Activated CD4-positive, alpha-beta memory T cell treated with anti-CD3 and anti-CD28 coated beads, Interleukin-2, amount 10 ng/mL, durations not matched to agents 7 days and 5 days (primary cell): ENCODE measurements around the gene GBP5. TPM values are rescaled to one million over a fixed set of nuclear protein-coding genes. Genes with fewer than 3 reads are reported as not detected.
A peak's percentile ranks its signal among the peaks of the same experiment; 100 is the strongest.

Source experiments
- CTCF ChIA-PET: fragments of 350-600 bp; sonication (Branson Sonifier 250); formaldehyde crosslinking; loops from one replicate; lab custom pipeline; 2021; ENCODE audit warnings: antibody characterized with exemption, inconsistent platforms; lab: Charles Lee
- POLR2A ChIA-PET: fragments of 350-600 bp; sonication (Branson Sonifier 250); formaldehyde crosslinking; loops from one replicate; lab custom pipeline; 2021; ENCODE audit warnings: antibody characterized with exemption; lab: Charles Lee
- DNase-seq: peaks from one replicate; pipeline ENCODE4 v3.0.0-alpha.2; 2020
- H3K27ac Mint-ChIP-seq: one replicate; pipeline ENCODE4 v1.8.0; 2021; ENCODE audit warnings: mild to moderate bottlenecking, mixed read lengths
- H3K27me3 Mint-ChIP-seq: one replicate; pipeline ENCODE4 v1.8.0; 2021; ENCODE audit warnings: mixed read lengths
- H3K36me3 Mint-ChIP-seq: one replicate; pipeline ENCODE4 v1.8.0; 2021; ENCODE audit warnings: low read depth, mixed read lengths
- H3K4me1 Mint-ChIP-seq: one replicate; pipeline ENCODE4 v1.8.0; 2021; ENCODE audit warnings: mixed read lengths
- H3K4me3 Mint-ChIP-seq: one replicate; pipeline ENCODE4 v1.8.0; 2021; ENCODE audit warnings: mild to moderate bottlenecking, mixed read lengths
- H3K9me3 Mint-ChIP-seq: one replicate; pipeline ENCODE4 v1.8.0; 2021; ENCODE audit warnings: mixed read lengths
- total RNA-seq, 2 experiments: library from RNA; stranded (reverse); gene quantifications; one replicate each; pipeline ENCODE4 v1.2.3, GENCODE V29; 2021

Gene GBP5
- total RNA-seq, 2 experiments from 2014 or later, result 231 to 234 TPM

- CTCF ChIA-PET, result interaction anchor here (1.9 kb wide), 1 partner anchor 80 kb away, joined by 7 read pairs; no protein-coding TSS in a partner anchor
- peak; percentile 36 for DNase-seq
- POLR2A ChIA-PET, result interaction anchor here (0.8 to 10.1 kb wide), 6 partner anchors 8 to 153 kb away, joined by 3 to 171 read pairs (median 12); partner anchors contain the start of gene GBP2
- Mint-ChIP-seq H3K27me3 (no peaks in the 10 kb centered on the region), H3K9me3 (peaks cover 13% of the 10 kb centered on the region), H3K36me3 (peaks cover 22% of the 10 kb centered on the region), H3K27ac (peak overlapping the region; percentile 83), H3K4me1 (peaks cover 81% of the 10 kb centered on the region), H3K4me3 (peak overlapping the region; percentile 21)
Observed at GRCh38 chr1:89279011-89279466, 6.4 kb upstream of the GBP5 start.

DNA sequence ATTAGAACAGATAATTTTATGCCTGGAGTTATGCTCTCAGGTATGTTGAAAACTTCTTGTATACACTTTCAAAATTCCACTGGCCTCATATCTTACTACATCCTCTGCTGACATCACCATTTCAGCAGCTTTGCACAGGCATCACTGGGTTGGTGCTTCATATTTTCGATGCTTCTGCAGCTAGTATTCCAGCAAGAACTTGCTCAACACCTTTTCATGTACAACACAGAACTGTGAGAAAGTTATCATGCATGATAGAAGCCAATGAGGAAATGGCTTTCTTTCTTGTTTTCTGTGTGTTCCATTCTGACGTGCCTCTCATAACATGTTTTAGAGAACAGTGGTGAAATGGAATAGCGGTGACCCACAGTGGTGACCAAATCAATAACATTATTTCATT, 5.1 kb upstream of the GBP5 start:
- ChIA-PET CTCF (interaction anchor here (1.3 to 4.5 kb wide), 8 partner anchors 16 to 255 kb away, joined by 4 to 22 read pairs (median 7); partner anchors contain the start of genes GBP2 and GBP3), POLR2A (interaction anchor here (1.2 to 10.1 kb wide), 6 partner anchors 9 to 152 kb away, joined by 3 to 171 read pairs (median 11); partner anchors contain the start of genes GBP2 and GBP4)
- DNase-seq, result no peak
- H3K9me3 Mint-ChIP-seq, result peaks cover 12% of the 10 kb centered on the region
- peaks cover 22% of the 10 kb centered on the region for H3K36me3 Mint-ChIP-seq
- no peaks in the 10 kb centered on the region for H3K27me3 Mint-ChIP-seq
- peaks cover 82% of the 10 kb centered on the region for H3K4me1 Mint-ChIP-seq
- no peak overlapping the region for H3K4me3 Mint-ChIP-seq
- peak overlapping the region; percentile 83 for H3K27ac Mint-ChIP-seq

DNA sequence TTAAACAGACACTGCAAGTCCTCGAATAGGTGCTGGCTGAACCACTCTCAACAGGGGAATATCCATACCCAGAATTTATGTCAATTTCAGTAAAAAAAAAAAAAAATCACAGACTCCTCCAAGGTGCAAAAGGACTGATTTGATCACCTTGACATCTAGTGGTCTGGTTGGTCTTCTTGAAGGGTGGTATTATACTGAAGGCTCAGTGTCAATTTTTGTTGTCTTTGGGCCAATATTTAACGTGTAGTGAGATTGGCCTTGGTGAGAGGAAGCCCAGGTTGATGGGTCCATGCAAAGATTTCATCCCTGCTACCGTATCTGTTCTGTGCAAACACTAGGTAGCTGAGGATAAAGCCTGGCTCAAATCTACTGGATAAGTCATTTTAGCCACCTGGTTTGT, 4.0 kb upstream of the GBP5 start:
- peak overlapping the region; percentile 44 for H3K27ac Mint-ChIP-seq
- peaks cover 80% of the 10 kb centered on the region for H3K4me1 Mint-ChIP-seq
- DNase-seq, result no peak
- H3K4me3 Mint-ChIP-seq, result no peak overlapping the region
- ChIA-PET POLR2A (interaction anchor here (1.0 to 10.1 kb wide), 6 partner anchors 9 to 77 kb away, joined by 3 to 171 read pairs (median 42); partner anchors contain the start of gene GBP4), CTCF (interaction anchor here (0.8 to 7.1 kb wide), 15 partner anchors 9 to 293 kb away, joined by 3 to 42 read pairs (median 4); partner anchors contain the start of genes GBP2 and GBP3)
- H3K9me3 Mint-ChIP-seq, result peaks cover 9% of the 10 kb centered on the region
- H3K36me3 Mint-ChIP-seq, result peaks cover 30% of the 10 kb centered on the region
- no peaks in the 10 kb centered on the region for H3K27me3 Mint-ChIP-seq

GRCh38 chr1:89274411-89274857, 1.8 kb upstream of the GBP5 start:
- Mint-ChIP-seq H3K36me3 (peaks cover 42% of the 10 kb centered on the region), H3K27ac (peak overlapping the region; percentile 97), H3K4me1 (peaks cover 71% of the 10 kb centered on the region), H3K9me3 (peaks cover 3% of the 10 kb centered on the region), H3K27me3 (no peaks in the 10 kb centered on the region), H3K4me3 (peak overlapping the region; percentile 77)
- CTCF ChIA-PET, result interaction anchor here (0.6 to 7.1 kb wide), 13 partner anchors 11 to 290 kb away, joined by 3 to 51 read pairs (median 4); partner anchors contain the start of genes GBP2 and GBP4
- DNase-seq, result no peak
- POLR2A ChIA-PET, result interaction anchor here (0.6 to 10.1 kb wide), 14 partner anchors 12 to 569 kb away, joined by 3 to 171 read pairs (median 10); partner anchors contain the start of genes GBP3 and GBP4

DNA sequence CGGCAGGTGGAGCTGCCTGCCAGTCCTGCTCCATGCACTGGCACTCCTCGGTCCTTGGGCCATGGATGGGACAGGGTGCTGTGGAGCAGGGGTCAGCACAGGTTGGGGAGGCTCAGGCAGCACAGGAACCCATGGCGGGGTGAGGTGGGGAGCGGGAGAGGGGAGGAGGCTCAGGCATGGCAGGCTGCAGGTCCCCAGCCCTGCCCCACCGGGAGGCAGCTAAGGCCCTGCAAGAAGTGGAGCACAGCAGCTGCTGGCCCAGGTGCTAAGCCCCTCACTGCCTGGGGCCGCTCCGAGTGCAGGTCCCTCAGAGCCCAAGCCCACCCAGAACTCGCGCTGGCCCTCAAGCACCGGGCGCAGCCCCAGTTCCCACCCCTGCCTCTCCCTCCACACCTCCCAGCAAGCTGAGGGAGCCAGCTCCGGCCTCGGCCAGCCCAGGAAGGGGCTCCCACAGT, 691 bp upstream of the GBP5 start:
- H3K4me1 Mint-ChIP-seq, result peaks cover 72% of the 10 kb centered on the region
- H3K36me3 Mint-ChIP-seq, result peaks cover 52% of the 10 kb centered on the region
- POLR2A ChIA-PET, result interaction anchor here (1.0 to 10.1 kb wide), 18 partner anchors 8 to 570 kb away, joined by 3 to 171 read pairs (median 10); partner anchors contain the start of genes GBP1, GBP3, GBP4 and GBP6
- H3K9me3 Mint-ChIP-seq, result peaks cover 3% of the 10 kb centered on the region
- peak overlapping the region; percentile 98 for H3K27ac Mint-ChIP-seq
- CTCF ChIA-PET, result interaction anchor here (0.9 to 7.1 kb wide), 13 partner anchors 12 to 289 kb away, joined by 3 to 51 read pairs (median 4); partner anchors contain the start of genes GBP4 and GBP6
- peak; percentile 24 for DNase-seq
- peak overlapping the region; percentile 99 for H3K4me3 Mint-ChIP-seq
- H3K27me3 Mint-ChIP-seq, result no peaks in the 10 kb centered on the region

DNA sequence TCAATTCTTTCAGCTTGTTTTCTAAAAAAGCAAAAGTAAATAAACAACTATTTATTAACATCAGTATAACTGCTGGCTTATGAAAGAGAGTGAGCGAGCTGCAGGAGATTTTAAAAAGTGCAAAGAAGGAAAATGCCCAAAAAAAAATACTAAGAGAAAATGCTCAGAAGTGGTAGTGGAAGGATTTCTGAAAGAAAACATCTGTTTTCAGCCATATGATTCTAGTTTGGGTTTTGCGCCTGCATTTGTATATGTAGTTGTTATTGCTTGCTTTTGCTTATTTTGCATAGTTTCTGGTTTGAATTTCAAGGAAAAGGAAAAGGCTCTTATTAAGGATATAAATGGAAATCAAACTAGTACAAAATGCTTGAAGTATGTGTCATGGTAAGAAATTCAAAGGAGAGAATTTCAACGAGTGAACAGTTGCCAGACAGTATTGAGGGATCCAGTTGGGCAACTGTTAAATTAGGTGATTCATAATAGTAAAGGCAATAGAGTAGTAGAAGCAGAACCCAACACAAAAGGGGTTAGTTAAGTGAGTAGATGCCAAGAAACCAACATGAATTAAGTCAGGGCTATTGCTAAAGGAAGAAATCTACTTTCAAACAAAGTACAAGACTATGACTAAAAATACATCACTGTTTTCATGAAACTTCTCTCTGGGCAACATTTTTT, 1.2 kb downstream of the GBP5 start:
- Mint-ChIP-seq H3K27ac (peak overlapping the region; percentile 98), H3K36me3 (peaks cover 69% of the 10 kb centered on the region), H3K9me3 (peaks cover 3% of the 10 kb centered on the region), H3K4me1 (peaks cover 71% of the 10 kb centered on the region), H3K4me3 (peak overlapping the region; percentile 99), H3K27me3 (no peaks in the 10 kb centered on the region)
- DNase-seq, result no peak
- ChIA-PET CTCF (interaction anchor here (1.1 to 7.1 kb wide), 9 partner anchors 14 to 287 kb away, joined by 3 to 51 read pairs (median 4); partner anchors contain the start of gene GBP4), POLR2A (interaction anchor here (0.9 to 10.1 kb wide), 20 partner anchors 10 to 338 kb away, joined by 3 to 171 read pairs (median 9); partner anchors contain the start of genes GBP1, GBP3, GBP4 and GBP6)

GRCh38 chr1:89270423-89270822, 2.2 kb downstream of the GBP5 start:
- POLR2A ChIA-PET, result interaction anchor here (0.6 to 10.1 kb wide), 11 partner anchors 10 to 351 kb away, joined by 3 to 171 read pairs (median 9); partner anchors contain the start of genes GBP1, GBP3, GBP4 and GBP6
- H3K27me3 Mint-ChIP-seq, result no peaks in the 10 kb centered on the region
- no peak for DNase-seq
- peak overlapping the region; percentile 99 for H3K4me3 Mint-ChIP-seq
- CTCF ChIA-PET, result interaction anchor here (0.5 to 7.1 kb wide), 6 partner anchors 10 to 286 kb away, joined by 3 to 51 read pairs (median 3); no protein-coding TSS in a partner anchor
- H3K9me3 Mint-ChIP-seq, result peaks cover 3% of the 10 kb centered on the region
- H3K4me1 Mint-ChIP-seq, result peaks cover 69% of the 10 kb centered on the region
- peak overlapping the region; percentile 98 for H3K27ac Mint-ChIP-seq
- H3K36me3 Mint-ChIP-seq, result peaks cover 79% of the 10 kb centered on the region

DNA sequence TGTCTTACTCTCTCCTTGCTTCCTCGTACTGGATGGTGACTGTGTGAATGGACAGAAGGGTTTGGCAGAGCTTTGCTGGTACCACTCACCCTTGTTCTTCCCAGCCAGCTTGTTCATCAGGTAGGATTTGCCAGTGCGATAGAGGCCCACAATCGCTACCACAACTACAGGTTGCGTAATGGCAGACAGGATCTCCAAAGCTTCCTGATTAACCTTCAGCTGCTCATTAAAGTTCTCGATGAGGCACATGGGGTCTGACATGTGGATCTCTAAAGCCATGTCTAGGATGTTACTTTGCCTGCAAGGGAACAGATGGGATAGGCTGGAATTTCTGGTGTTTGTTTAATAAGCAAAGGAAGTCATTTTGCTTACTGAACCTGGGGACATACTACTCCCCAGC, 3.4 kb downstream of the GBP5 start:
- Mint-ChIP-seq H3K27me3 (no peaks in the 10 kb centered on the region), H3K4me3 (peak overlapping the region; percentile 99), H3K9me3 (peaks cover 3% of the 10 kb centered on the region), H3K4me1 (peaks cover 62% of the 10 kb centered on the region), H3K36me3 (peaks cover 87% of the 10 kb centered on the region), H3K27ac (no peak overlapping the region)
- no peak for DNase-seq
- ChIA-PET CTCF (interaction anchor here (1.0 to 1.1 kb wide), 2 partner anchors 10 to 143 kb away, joined by 3 to 5 read pairs; partner anchors contain the start of gene GBP2), POLR2A (interaction anchor here (7.6 to 10.1 kb wide), 3 partner anchors 9 to 70 kb away, joined by 77 to 171 read pairs (median 86); partner anchors contain the start of gene GBP4)

DNA sequence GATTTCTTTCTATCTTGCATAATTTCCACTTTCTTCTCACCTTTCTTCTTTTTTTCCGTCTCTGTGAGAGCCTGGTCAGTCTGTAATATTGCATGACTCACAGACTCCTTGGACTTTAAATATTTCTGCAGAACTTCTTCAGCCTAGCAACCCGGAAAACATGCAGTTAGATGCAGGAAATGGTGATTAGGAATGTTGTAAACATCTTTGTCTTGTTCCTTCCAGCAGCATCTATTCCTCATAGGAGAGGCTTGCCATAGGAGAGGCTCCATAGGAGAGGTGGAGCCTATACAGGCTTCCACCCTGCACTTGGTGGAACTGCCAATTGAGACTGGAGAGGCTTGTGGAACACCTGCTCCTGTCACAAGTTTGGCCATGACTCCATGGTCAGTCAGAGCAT, 10.0 kb downstream of the GBP5 start:
- Mint-ChIP-seq H3K4me3 (no peak overlapping the region), H3K9me3 (no peaks in the 10 kb centered on the region), H3K27ac (no peak overlapping the region), H3K4me1 (peaks cover 78% of the 10 kb centered on the region), H3K36me3 (peaks cover 85% of the 10 kb centered on the region), H3K27me3 (no peaks in the 10 kb centered on the region)
- no peak for DNase-seq
- CTCF ChIA-PET, result no interaction called here
- POLR2A ChIA-PET, result interaction anchor here (1.2 to 6.5 kb wide), 4 partner anchors 9 to 372 kb away, joined by 4 to 86 read pairs (median 6); partner anchors contain the start of gene GBP5

DNA sequence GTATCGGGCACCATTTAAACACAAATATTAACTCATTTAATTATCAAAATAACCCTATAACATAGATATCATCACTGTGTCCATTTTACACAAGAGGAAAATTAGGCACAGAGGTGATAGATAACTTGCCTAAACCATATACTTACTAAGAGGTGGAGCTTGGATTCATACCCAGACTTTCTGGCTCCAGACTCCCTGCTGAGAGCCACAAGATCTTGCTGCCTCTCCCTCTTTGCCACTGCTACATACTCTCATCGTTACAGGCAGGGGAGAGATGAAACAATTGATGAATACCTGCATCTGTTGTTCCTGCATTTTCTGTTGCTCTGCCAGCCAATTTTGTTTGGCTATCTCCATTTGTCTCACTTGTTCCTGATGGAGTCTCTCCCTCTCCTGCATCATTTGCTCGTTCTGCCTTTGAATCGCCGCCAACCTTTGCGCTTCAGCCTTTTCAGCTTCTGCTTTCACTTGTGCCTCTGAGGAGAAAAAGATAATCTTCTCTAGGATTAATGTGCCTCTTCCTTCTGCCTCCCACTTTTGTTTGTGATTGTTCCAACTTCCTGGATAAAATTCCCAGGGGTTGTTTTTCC, 10.6 kb downstream of the GBP5 start:
- peak overlapping the region; percentile 34 for H3K4me3 Mint-ChIP-seq
- peaks cover 75% of the 10 kb centered on the region for H3K4me1 Mint-ChIP-seq
- DNase-seq, result no peak
- POLR2A ChIA-PET, result interaction anchor here (1.2 to 6.5 kb wide), 4 partner anchors 10 to 373 kb away, joined by 4 to 86 read pairs (median 6); partner anchors contain the start of gene GBP5
- CTCF ChIA-PET, result interaction anchor here (1.2 kb wide), 1 partner anchor 15 kb away, joined by 4 read pairs; no protein-coding TSS in a partner anchor
- peaks cover 2% of the 10 kb centered on the region for H3K9me3 Mint-ChIP-seq
- H3K36me3 Mint-ChIP-seq, result peaks cover 83% of the 10 kb centered on the region
- peak overlapping the region; percentile 84 for H3K27ac Mint-ChIP-seq
- no peaks in the 10 kb centered on the region for H3K27me3 Mint-ChIP-seq

- CTCF ChIA-PET, result interaction anchor here (0.9 to 1.7 kb wide), 6 partner anchors 10 to 135 kb away, joined by 3 to 4 read pairs (median 3); partner anchors contain the start of genes GBP2 and GBP5
- H3K36me3 Mint-ChIP-seq, result peaks cover 84% of the 10 kb centered on the region
- no peaks in the 10 kb centered on the region for H3K27me3 Mint-ChIP-seq
- peaks cover 4% of the 10 kb centered on the region for H3K9me3 Mint-ChIP-seq
- POLR2A ChIA-PET, result interaction anchor here (1.0 to 6.5 kb wide), 8 partner anchors 11 to 196 kb away, joined by 3 to 86 read pairs (median 4); partner anchors contain the start of genes GBP1, GBP4 and GBP5
- H3K4me3 Mint-ChIP-seq, result peak overlapping the region; percentile 58
- no peak for DNase-seq
- H3K27ac Mint-ChIP-seq, result peak overlapping the region; percentile 84
- peaks cover 67% of the 10 kb centered on the region for H3K4me1 Mint-ChIP-seq
Observed at GRCh38 chr1:89260566-89261255, 11.9 kb downstream of the GBP5 start.
